IPS-NIHi7 (cell line): Measurements from ENCODE around the gene SLC9A8.

Experiments used
- DNase-seq: peaks from one replicate; pipeline ENCODE4 v3.0.0; 2012; ENCODE audit warnings: mixed read lengths; ENCODE audit errors: extremely low spot score

SLC9A8 gene

DNA sequence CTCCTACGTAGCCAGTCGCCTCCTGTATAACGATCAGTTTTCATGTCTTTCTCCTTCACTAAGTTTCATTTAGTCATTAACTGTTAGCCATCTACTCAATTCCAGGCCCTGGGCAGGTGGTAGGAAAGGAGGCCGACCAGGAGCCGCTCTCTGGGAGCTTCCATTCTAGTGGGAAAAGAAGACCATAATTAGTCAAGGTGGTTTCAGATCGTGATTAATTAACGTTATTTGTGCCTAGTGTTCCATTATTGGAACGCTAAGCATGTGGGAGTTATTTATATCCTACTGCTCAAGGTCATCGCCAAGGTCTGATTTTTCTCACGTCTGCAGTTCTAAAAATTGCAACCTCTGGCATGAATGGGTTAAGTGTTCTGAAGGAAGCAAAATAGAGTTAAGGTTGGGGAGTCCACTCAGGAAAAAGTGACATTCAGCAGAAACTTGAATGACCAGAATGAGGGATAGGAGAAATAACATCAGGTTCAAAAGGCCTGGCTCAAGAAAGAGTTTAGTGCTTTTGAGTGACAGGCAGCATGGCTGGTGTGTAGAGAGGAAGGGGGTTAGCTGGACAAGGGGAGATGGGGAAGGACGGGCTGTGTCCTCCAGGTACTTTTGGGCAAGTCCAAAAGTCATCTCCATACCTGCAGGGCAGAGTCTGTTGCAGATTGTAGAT lies 812 bp downstream of the SLC9A8 start:
- no peak for DNase-seq

DNA sequence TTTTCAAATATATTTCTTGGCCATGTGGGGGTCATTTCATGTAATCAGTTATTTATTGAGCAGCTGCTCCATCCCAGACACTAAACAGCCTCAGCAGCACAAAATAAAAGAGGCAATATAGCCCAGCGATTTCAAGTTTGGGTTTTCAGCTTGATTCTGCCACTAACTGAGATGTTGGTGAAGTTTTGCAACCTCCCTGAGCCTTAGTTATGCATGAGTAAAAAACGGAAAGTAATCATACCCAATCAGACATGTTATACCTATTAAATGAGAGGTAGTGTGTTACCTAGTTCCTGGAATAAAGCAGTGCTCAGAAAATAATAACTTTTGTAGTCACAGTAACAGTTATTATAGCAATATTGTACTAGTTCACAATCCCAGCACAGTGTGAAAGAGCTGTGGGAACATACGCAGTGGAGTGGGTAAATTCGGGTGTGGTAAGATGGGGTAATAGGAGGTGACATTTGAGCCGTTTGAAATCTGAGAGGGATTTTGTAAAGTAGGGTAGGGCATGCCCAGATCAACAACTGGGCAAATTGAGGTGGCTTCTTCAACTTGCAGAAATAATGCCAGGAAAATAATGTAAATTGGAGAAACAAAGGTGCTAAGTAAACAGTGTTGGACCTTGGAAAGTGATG lies 1.5 kb downstream of the SLC9A8 start:
- DNase-seq: no peak

DNA sequence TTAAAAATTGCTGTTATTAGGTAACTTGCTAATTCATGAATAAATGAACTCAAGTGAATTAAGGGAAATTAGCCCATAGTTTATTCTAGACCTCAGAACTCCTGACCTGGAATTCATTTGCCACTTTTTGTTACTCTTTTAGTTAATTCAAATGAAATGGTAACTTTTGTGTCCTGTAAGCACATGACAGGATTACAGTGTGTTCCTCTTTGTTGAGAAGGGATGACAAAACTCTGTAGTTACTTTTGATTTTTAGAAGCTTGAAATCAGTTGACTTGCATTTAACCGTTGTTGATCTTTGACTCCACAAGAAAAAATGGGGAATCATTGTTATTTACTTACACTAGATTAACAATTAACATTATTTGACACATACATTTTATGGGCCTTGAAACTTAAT lies 6.2 kb downstream of the SLC9A8 start:
- DNase-seq: no peak

DNA sequence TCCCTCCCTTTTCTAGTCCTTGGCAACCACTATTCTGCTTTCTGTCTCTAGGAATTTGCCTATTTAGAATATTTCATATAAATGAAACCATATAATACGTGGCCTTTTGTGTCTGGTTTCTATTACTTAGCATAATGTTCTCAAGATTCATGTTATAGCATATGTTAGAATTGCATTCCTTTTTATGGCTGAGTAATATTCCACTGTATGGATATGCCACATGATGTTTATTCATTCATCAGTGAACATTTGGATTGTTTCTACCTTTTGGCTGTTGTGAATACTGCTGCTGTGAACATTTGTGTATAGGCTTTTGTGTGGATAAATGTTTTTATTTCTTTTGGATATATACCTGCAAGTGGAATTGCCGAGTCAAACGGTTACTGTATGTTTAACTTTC lies 7.1 kb downstream of the SLC9A8 start:
- DNase-seq: no peak

DNA sequence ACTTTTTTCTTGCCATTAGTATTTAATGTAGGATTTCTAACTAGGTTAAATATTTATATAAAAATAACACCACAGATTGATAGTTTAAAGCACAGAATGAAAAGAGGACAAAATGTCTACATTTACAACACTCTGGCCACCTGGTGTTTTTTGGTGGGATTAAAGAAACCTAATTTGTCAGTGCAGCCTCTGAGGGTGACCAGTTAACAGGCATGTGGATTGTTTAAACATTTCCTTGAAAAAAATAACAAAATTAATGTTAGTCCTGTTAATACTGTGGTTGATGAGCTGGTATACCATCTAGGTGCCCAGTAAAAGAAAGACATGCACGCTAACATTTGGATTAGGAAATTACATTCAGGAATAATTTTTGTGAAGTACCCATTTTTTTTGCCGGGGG lies 8.8 kb downstream of the SLC9A8 start:
- DNase-seq: no peak

DNA sequence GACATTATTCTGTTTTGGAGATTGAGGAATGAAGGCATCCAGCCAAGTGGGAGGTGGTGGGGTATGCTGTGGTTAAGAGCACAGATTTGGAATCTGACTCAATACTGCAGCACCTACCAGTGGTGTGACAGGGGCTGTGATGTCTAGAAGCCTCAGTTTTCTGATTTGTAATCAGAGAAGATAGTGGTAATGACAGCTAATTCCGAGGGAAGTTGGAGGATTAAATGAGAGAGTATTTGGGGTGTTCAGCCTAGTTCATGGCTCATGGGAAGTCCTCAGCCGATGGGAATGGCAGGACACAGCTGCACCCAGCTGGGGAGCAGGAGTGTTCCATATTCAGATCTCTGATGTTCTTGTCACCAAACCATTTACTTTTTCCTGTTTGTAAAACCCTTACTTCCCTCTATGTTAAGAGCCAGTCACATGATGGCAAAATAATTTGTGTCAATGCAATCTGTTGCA lies 9.3 kb downstream of the SLC9A8 start:
- DNase-seq: no peak

DNA sequence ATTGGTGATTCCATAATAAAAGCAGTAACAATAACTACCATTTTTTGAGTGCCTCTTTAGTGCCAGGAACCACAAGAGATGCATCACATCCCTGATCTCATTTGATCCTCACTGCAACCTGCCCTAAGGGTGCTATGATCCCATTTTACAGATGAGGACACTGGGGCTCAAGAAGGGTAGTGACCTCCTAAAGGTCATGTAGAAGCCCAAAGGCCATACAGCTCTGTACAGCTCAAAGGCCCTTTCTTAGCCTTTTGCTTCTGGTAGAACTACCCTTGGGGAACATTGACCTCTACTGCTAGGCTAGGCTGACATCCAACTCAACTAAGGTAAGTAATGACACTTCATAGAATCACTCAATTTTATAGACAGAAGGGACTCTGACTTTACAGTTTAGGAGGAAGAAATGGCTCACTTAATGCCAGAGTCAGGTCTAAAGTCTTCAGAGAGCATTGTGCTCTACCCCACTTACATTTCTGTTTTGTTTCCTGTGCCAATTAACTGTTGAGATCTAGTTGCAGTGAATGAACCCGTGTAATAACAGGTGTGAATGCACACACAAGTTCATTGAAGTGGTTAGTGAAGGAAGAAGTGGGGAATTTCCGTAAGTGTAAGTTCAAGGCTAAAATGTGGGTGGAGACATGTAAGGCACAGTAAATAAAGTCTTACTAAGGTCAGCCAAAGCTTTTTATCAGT lies 10.7 kb downstream of the SLC9A8 start:
- DNase-seq: no peak

DNA sequence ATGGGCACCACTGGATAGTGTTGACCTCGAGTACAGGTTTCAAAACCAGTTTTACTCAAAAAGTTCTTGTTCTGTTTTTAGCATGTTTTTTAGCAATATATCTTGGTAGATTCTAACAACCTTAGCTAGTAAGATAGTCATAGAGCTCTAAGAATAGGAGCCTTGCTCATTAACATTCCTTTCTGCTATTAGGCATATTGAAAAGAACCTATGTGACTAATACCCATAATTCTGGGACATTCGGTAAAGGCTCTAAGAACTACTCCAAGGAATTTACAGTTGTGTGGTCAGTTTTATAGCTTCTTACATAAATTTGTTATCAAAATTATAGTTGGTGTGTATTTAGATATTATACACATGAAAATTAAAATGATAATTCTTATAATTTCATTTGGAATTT lies 11.6 kb downstream of the SLC9A8 start:
- DNase-seq: no peak

DNA sequence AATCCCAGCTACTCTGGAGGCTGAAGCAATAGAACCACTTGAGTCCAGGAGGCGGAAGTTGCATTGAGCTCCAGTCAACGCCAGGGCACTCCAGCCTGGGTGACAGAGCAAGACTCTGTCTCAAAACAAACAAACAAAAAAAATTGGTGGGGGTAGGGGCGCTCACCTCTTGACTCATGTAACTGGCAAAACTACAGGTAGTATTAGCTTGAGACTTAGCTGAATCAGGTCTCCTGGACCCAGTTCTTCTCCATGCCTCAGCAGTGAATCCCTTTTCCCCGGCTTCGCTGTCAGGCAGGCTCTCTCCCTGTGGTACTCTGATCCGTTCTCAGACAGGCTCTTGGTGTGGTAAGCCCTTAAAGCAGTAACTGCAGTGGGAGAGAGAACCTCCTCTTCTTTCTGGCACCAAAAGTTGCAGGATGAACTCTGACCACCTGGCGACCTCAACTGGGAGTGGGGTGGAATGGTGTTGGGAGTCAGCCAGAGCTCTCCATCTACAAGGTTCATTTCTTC lies 12.9 kb downstream of the SLC9A8 start:
- DNase-seq: peak; percentile 42

DNA sequence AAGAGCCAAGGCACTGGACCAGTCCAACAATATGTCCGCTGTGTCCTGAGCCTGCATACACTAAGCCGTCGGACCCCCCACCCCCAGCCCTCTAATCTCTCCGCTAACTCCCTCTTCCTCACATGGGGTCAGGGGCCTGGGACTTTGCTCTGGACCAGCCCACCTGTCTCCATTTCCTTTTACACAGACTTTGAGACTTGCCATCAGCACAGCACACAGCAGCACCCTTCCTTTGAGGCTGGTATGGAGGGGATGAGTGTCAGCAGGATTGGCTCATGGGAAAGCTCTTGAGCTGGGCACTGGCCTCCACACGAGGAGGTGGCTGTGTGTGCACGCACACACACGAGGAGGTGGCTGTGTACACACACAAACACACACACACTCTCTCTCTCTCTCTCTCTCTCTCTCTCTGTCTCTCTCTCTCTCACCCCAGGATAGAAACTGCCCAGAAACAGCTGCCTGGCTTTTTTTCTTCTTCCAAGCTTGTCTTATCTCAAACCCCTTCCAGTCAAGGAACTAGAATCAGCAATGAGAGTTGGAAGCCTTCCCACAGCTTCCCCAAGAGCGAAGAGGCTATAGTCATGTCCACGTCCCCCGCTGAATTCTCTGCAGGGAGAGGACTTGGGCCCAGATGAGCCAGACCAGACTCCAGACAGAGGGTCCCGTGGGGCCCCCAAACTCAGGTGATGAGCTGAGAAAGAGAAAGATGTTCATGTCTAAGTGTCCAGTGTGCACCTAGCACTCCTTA lies 18.6 kb downstream of the SLC9A8 start:
- DNase-seq: no peak

DNA sequence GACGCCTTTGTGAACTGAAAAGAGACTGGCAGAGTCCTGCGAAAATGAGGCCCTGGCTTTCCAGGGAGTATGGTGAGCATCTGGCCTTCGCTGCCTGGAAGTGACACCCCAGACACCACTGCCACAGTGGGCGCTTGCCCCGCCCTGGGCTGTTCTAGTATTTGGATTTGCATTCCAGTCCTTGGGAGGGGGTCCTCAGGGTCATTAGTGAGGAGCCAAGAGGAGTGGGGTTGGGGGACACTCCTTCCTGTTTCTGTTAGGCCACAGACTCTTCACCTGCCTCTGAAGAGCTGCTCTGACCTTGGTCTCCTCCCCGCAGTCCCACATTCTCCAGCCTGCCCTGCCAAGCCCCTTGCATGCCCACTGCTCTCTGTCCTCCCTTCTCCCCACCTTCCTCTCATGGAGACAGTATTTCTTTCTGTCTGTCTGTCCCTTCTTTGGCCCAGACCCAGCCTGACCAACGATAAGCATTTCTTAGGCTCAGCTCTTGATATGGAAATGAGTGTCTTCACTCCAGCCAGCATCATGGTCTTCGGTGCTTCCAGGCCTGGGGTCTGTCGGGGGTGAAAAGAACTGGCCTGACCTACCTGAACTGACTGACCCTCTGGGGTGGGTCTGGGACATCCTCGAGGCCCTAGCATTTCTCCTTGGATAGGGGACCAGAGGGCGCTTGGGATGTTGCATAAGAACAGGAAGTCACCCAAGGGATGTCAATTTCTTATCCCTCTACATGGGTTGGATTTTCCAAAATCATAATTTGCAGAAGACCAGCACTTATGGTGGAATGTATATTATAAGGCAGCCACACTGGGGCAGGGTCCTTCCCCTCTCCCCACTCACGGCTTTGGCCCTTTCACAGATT lies 19.4 kb downstream of the SLC9A8 start:
- DNase-seq: peak; percentile 26

DNA sequence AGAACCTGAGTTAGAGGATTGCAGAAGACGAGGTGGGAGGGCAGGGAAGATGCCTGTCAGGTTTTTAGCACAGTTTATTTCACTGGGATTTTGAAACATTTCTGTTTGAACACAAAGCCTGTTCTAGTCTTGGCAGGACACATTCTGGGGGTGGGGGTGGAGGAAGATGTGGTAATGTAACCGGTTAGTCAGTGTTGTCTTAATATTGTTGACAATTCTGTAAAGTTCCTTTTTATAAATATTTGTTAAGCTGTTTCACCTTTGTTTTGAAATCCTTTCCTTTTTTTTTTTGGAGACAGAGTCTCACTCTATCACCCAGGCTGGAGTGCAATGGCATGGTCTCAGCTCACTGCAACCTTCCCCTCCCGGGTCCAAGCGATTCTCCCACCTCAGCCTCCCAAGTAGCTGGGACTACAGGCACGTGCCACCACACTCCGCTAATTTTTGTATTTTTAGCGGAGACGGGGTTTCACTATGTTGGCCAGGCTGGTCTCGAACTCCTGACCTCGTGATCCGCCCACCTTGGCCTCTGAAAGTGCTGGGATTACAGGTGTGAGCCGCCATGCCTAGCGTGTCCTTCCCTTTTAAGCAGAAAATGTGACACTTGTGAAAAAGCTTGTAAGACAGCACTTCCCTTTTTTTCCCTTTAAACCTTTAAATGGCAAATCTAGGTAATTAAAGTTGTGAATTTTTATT lies 20.2 kb downstream of the SLC9A8 start:
- no peak for DNase-seq

DNA sequence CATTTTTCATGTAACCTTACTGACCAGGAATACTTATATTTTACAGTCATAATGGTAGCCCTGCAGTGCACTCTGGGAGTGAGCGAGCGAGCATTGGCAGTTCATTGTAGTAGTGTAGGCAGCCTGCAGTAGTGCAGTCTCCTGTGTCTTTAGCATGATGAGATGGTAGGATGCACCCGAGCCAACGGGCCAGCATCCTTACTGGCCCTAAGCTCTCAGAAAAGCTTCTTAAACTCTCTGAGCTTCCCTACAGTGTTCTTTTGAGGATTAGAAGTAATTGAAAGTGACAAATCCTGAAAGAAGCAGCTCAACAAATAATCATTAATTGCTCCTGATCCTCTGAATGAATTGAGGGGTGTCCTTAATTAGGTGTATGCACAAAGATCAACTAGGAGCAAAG lies 20.9 kb downstream of the SLC9A8 start:
- DNase-seq: no peak

DNA sequence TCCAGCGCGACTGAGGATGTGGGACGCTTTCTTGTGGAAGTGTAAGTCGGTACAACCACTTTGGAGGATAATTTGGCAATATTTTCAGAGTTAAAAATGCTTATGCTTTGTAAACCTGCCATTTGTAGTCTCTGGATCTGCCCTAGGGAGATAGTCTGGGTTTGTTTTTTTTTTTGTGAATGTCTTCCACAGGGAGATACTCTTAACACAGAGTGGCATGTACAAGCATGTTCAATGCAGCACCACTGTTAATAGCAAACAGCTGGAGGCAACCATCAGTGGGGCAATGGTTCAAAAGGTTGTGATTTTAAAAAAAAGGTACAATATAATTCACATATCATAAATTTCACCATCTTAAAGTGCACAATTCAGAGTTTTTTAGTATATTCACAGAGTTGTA lies 22.4 kb downstream of the SLC9A8 start:
- DNase-seq: no peak

DNA sequence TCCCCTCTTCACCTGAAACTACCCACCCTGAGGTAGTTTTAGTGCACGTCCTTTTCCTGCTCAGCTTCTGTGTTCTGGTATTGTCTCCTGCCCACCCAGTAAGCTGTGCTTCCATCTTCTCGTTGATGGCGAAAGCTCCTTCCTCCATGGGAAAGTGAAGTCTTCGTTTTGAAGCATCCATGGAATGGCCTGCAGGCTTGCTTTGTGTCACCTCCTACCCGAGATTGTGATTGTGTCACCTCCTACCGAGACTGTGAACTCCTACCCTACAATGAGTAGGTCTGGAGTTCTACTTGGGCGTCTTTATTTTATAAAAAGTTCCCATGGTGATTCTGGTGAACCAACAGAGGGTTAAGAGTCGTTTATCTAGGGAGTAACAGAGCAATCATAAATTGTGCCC lies 25.9 kb downstream of the SLC9A8 start:
- no peak for DNase-seq

DNA sequence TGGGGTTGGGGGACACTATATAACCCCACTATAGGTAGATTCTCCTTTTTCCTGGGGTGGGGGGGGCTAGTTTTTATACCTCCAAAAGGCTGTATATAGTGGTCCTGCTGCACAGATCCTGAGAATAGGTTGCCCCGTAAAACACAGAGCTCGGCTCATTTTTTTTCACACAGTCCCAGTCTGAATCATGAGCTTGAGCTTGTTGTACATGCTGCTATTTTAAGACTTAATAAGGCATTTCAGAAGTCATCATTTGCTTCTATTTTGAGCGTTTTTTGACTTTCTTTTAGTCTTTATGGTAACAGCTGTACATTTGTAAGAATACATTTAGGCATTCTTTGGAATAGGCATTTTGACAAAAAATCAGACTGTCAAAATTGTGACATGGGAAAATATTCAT lies 30.5 kb downstream of the SLC9A8 start:
- no peak for DNase-seq

DNA sequence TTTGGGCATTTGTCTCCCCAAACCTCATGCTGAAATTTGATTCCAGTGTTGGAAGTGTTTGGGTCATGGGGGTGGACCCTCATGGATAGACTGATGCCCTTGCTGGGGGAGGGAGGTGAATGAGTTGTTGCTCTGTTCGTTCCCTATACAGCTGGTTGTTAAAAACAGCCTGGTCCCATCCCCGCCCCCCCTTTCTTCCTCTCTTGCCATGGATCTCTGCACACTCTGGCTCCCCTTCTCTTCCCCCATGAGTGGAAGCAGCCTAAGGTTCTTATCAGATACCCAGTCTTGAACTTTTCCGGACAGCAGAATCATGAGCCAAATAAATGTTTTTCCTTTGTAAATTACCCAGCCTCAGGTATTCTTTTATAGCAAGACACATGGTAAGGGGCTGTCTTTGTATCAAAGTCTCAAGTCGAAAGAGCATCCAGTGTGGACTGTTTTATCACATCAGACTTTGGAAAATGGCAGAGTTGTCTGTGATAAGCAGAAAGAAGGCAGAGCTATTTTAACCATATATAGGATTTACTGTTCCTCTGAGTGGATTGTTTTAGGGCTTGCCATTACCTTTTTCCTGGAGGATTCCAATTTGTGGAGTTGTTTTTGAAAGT lies 31.2 kb downstream of the SLC9A8 start:
- DNase-seq: no peak

DNA sequence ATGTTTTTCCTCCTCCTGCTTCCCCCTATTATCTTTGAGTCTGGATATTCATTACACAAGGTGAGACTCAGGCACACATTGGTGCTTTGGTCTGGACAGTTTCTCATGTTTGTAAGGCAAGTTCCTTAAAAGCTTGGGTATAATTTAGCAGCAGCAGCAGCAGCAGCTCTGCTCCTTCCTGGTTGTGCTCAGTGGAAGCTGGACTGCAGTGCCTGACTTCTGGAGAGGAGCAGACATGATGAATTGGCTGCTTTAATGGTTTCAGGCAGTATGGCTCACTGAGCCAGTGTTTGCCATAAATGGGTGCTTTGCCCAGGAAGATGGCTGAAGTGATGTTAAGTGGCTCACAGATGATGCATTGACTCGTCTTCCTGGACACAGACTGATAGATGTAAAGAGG lies 32.4 kb downstream of the SLC9A8 start:
- DNase-seq: no peak

DNA sequence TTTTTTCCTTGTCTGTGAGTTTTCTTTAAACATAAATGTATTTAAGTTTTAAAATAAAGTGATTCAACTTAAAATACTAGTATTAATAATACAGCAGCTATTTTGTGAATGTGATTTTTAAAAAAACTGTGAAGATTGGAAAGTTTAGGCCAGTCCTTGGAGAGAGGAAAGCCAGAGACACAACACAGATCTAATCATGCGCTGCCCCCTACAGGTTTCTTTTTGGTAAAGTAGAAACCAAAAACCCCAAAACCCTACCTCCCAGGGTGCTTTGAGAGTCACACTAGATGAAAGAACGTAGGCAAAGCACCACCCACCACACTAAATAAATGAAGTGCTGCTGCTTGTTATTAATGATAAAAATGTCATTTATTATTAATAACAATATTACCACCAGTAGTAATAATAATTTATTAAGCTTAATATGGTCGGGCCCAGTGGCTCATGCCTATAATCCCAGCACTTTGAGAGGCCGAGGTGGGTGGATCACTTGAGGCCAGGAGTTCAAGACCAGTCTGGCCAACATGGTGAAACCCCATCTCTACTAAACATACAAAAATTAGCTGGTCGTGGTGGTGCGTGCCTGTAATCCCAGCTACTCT lies 33.7 kb downstream of the SLC9A8 start:
- peak; percentile 69 for DNase-seq
